IPS-20b (cell line): ENCODE measurements around the gene SLFN11.
"Not testable (repeated sequence)": the region's sequence is repeated elsewhere in the genome, so short reads cannot be mapped to it uniquely, and the experiment has no call there.

ENCODE experiments used
- H3K27ac ChIP-seq: one replicate; pipeline ENCODE4 v1.5.1; 2013; ENCODE audit warnings: low read length
- H3K27me3 ChIP-seq: 2 replicates; pipeline ENCODE4 v1.6.1; 2013; ENCODE audit warnings: mild to moderate bottlenecking, low read length, inconsistent platforms; ENCODE audit not compliant: insufficient read depth
- H3K36me3 ChIP-seq: 2 replicates; pipeline ENCODE4 v1.6.1; 2013; ENCODE audit warnings: low read depth, mild to moderate bottlenecking, inconsistent platforms, low read length, moderate library complexity; ENCODE audit not compliant: insufficient read depth
- H3K4me1 ChIP-seq: 2 replicates; pipeline ENCODE4 v1.6.1; 2013; ENCODE audit warnings: mild to moderate bottlenecking, control low read depth, inconsistent platforms, low read length, moderate library complexity; ENCODE audit not compliant: insufficient read depth
- H3K4me3 ChIP-seq: 2 replicates; pipeline ENCODE4 v1.5.1; 2013; ENCODE audit warnings: mild to moderate bottlenecking, low read length, inconsistent platforms
- H3K9ac ChIP-seq: 2 replicates; pipeline ENCODE4 v1.6.1; 2013; ENCODE audit warnings: low read depth, mild to moderate bottlenecking, inconsistent platforms, low read length, moderate library complexity
- H3K9me3 ChIP-seq: 2 replicates; pipeline ENCODE4 v1.6.1; 2013; ENCODE audit warnings: mild to moderate bottlenecking, low read depth, low read length, inconsistent platforms; ENCODE audit not compliant: insufficient read depth

The SLFN11 gene

GRCh38 chr17:35373534-35373983 lies at the start of gene SLFN11:
Gene SLFN11, minus strand, starts transcription at chr17:35373621. Its CDS starts 9,814 bp downstream, at chr17:35363807.
- no peak within 1 kb of the TSS for H3K27ac ChIP-seq

GRCh38 chr17:35421069-35421468 lies 47.6 kb upstream of the SLFN11 start:
- H3K27me3 ChIP-seq, H3K9ac ChIP-seq, H3K4me1 ChIP-seq, H3K4me3 ChIP-seq, H3K27ac ChIP-seq, H3K9me3 ChIP-seq: not testable (repeated sequence)
- peaks cover 38% of the 10 kb centered on the region for H3K36me3 ChIP-seq

More at GRCh38 chr17:35373534-35373983, at the start of gene SLFN11:
- H3K36me3 ChIP-seq, result no peaks in the 10 kb centered on the region
- H3K9ac ChIP-seq, result no peak within 1 kb of the TSS
- peaks cover 86% of the 10 kb centered on the region for H3K27me3 ChIP-seq
- H3K9me3 ChIP-seq, result no peaks in the 10 kb centered on the region
- H3K4me3 ChIP-seq, result peak within 1 kb of the TSS; percentile 70
- H3K4me1 ChIP-seq, result no peaks in the 10 kb centered on the region

GRCh38 chr17:35416659-35417058 lies 43.2 kb upstream of the SLFN11 start:
- H3K4me1 ChIP-seq, result no peaks in the 10 kb centered on the region
- H3K36me3 ChIP-seq, result peaks cover 50% of the 10 kb centered on the region
- no peaks in the 10 kb centered on the region for H3K27me3 ChIP-seq
- no peak overlapping the region for H3K4me3 ChIP-seq
- no peak overlapping the region for H3K9ac ChIP-seq
- no peak overlapping the region for H3K27ac ChIP-seq
- H3K9me3 ChIP-seq, result peaks cover 10% of the 10 kb centered on the region; the same call in 1 of the 2 replicates

- H3K36me3 ChIP-seq, result peaks cover 66% of the 10 kb centered on the region
- not testable (repeated sequence) for H3K27me3 ChIP-seq
Observed at GRCh38 chr17:35414707-35415106, 41.3 kb upstream of the SLFN11 start.

GRCh38 chr17:35414247-35414646 lies 40.8 kb upstream of the SLFN11 start:
- H3K9ac ChIP-seq, result no peak overlapping the region
- no peak overlapping the region for H3K27ac ChIP-seq
- no peaks in the 10 kb centered on the region for H3K4me1 ChIP-seq
- H3K36me3 ChIP-seq, result peaks cover 66% of the 10 kb centered on the region
- H3K4me3 ChIP-seq, result no peak overlapping the region
- H3K9me3 ChIP-seq, result peaks cover 10% of the 10 kb centered on the region; the same call in 1 of the 2 replicates
- H3K27me3 ChIP-seq, result no peaks in the 10 kb centered on the region

More at GRCh38 chr17:35414707-35415106, 41.3 kb upstream of the SLFN11 start:
- not testable (repeated sequence) for H3K4me1 ChIP-seq, H3K4me3 ChIP-seq, H3K9ac ChIP-seq, H3K9me3 ChIP-seq, H3K27ac ChIP-seq

- H3K9me3 ChIP-seq, result no peaks in the 10 kb centered on the region
Observed at GRCh38 chr17:35407531-35407930, 34.1 kb upstream of the SLFN11 start.

GRCh38 chr17:35406568-35406967 lies 33.1 kb upstream of the SLFN11 start:
- Histone ChIP-seq H3K9ac (no peak overlapping the region), H3K4me3 (no peak overlapping the region), H3K27me3 (no peaks in the 10 kb centered on the region), H3K36me3 (peaks cover 33% of the 10 kb centered on the region), H3K9me3 (no peaks in the 10 kb centered on the region), H3K4me1 (no peaks in the 10 kb centered on the region), H3K27ac (no peak overlapping the region)

More at GRCh38 chr17:35407531-35407930, 34.1 kb upstream of the SLFN11 start:
- no peaks in the 10 kb centered on the region for H3K27me3 ChIP-seq
- H3K4me3 ChIP-seq, result no peak overlapping the region
- no peak overlapping the region for H3K9ac ChIP-seq
- no peak overlapping the region for H3K27ac ChIP-seq
- H3K4me1 ChIP-seq, result no peaks in the 10 kb centered on the region
- H3K36me3 ChIP-seq, result peaks cover 35% of the 10 kb centered on the region

- no peaks in the 10 kb centered on the region for H3K9me3 ChIP-seq
- no peaks in the 10 kb centered on the region for H3K4me1 ChIP-seq
- no peak overlapping the region for H3K4me3 ChIP-seq
- no peaks in the 10 kb centered on the region for H3K27me3 ChIP-seq
- peaks cover 11% of the 10 kb centered on the region; the same call in 1 of the 2 replicates for H3K36me3 ChIP-seq
- no peak overlapping the region for H3K9ac ChIP-seq
- H3K27ac ChIP-seq, result no peak overlapping the region
Observed at GRCh38 chr17:35404360-35404759, 30.9 kb upstream of the SLFN11 start.

- not testable (repeated sequence) for H3K9me3 ChIP-seq, H3K9ac ChIP-seq, H3K4me1 ChIP-seq, H3K36me3 ChIP-seq, H3K27me3 ChIP-seq, H3K4me3 ChIP-seq, H3K27ac ChIP-seq
Observed at GRCh38 chr17:35393783-35394182, 20.4 kb upstream of the SLFN11 start.

GRCh38 chr17:35390663-35391062 lies 17.2 kb upstream of the SLFN11 start:
- H3K4me3 ChIP-seq, result no peak overlapping the region
- no peak overlapping the region for H3K9ac ChIP-seq

GRCh38 chr17:35390156-35390555 lies 16.7 kb upstream of the SLFN11 start:
- Histone ChIP-seq H3K4me1 (no peaks in the 10 kb centered on the region), H3K27ac (no peak overlapping the region), H3K27me3 (no peaks in the 10 kb centered on the region), H3K9me3 (peaks cover 11% of the 10 kb centered on the region), H3K36me3 (no peaks in the 10 kb centered on the region), H3K9ac (no peak overlapping the region), H3K4me3 (no peak overlapping the region)

More at GRCh38 chr17:35390663-35391062, 17.2 kb upstream of the SLFN11 start:
- no peaks in the 10 kb centered on the region for H3K36me3 ChIP-seq
- no peak overlapping the region for H3K27ac ChIP-seq
- no peaks in the 10 kb centered on the region for H3K27me3 ChIP-seq
- H3K4me1 ChIP-seq, result no peaks in the 10 kb centered on the region
- H3K9me3 ChIP-seq, result peaks cover 11% of the 10 kb centered on the region

- Histone ChIP-seq H3K4me1 (no peaks in the 10 kb centered on the region), H3K27ac (no peak overlapping the region), H3K9ac (no peak overlapping the region), H3K9me3 (peaks cover 8% of the 10 kb centered on the region; the same call in 1 of the 2 replicates), H3K36me3 (no peaks in the 10 kb centered on the region), H3K4me3 (no peak overlapping the region), H3K27me3 (no peaks in the 10 kb centered on the region)
Observed at GRCh38 chr17:35387496-35387895, 14.1 kb upstream of the SLFN11 start.
